D341Med (cell line): ENCODE measurements around the gene SFI1.
"Not testable (repeated sequence)": the region's sequence is repeated elsewhere in the genome, so short reads cannot be mapped to it uniquely, and the experiment has no call there.

Experiments
- DNase-seq: peaks from one replicate; pipeline ENCODE4 v3.0.0; 2012; ENCODE audit warnings: low spot score

Gene SFI1

GRCh38 chr22:31635638-31636306 is 139.4 kb downstream of the SFI1 start:
- DNase-seq, result no peak

- no peak for DNase-seq
Measured at GRCh38 chr22:31637447-31637890, 141.1 kb downstream of the SFI1 start.

- DNase-seq, result no peak
Measured at GRCh38 chr22:31637891-31638618, 141.7 kb downstream of the SFI1 start.

- DNase-seq, result no peak
Measured at GRCh38 chr22:31639436-31640039, 143.2 kb downstream of the SFI1 start.

- DNase-seq, result no peak
Measured at GRCh38 chr22:31646186-31647019, 150.1 kb downstream of the SFI1 start.

GRCh38 chr22:31647066-31647465 is 150.7 kb downstream of the SFI1 start:
- no peak for DNase-seq

- no peak for DNase-seq
Measured at GRCh38 chr22:31647523-31648320, 151.4 kb downstream of the SFI1 start.

GRCh38 chr22:31650391-31650790 is 154.1 kb downstream of the SFI1 start:
- DNase-seq, result no peak

GRCh38 chr22:31651664-31652063 is 155.3 kb downstream of the SFI1 start:
- no peak for DNase-seq

GRCh38 chr22:31652088-31652487 is 155.8 kb downstream of the SFI1 start:
- DNase-seq, result no peak

GRCh38 chr22:31652911-31653684 is 156.8 kb downstream of the SFI1 start:
- DNase-seq, result no peak

- no peak for DNase-seq
Measured at GRCh38 chr22:31653944-31654343, 157.6 kb downstream of the SFI1 start.

- no peak for DNase-seq
Measured at GRCh38 chr22:31654408-31654807, 158.1 kb downstream of the SFI1 start.

- no peak for DNase-seq
Measured at GRCh38 chr22:31659246-31659645, 162.9 kb downstream of the SFI1 start.

- not testable (repeated sequence) for DNase-seq
Measured at GRCh38 chr22:31660860-31661341, 164.6 kb downstream of the SFI1 start.

- peak; percentile 97 for DNase-seq
Measured at GRCh38 chr22:31661851-31662667, 165.7 kb downstream of the SFI1 start, which contains the start of gene PISD. TSS of gene PISD (minus strand) at chr22:31662215. CDS start at chr22:31662208, 7 bp downstream.

GRCh38 chr22:31662668-31663037 is 166.3 kb downstream of the SFI1 start:
- DNase-seq, result no peak
